Transverse colon (tissue), 4 donors: ENCODE results near the gene ABTB2. TPM values are rescaled to one million over a fixed set of nuclear protein-coding genes. Genes with fewer than 3 reads are reported as not detected.

Experiments used
- DNase-seq: peaks from one replicate; pipeline ENCODE4 v3.0.0-alpha.2; 2019
- H3K27ac ChIP-seq, 4 donors: fragments of 200-600 bp; sonication (generic); 2 replicates each; pipeline ENCODE4 v1.5.1; 2016 to 2018; ENCODE audit warnings: inconsistent platforms in 4 of 4
- H3K27me3 ChIP-seq: fragments of 200-600 bp; sonication (generic); 2 replicates; pipeline ENCODE4 v1.5.1; 2017; ENCODE audit warnings: inconsistent platforms
- H3K36me3 ChIP-seq, 4 donors: fragments of 200-600 bp; sonication (generic); 2 replicates each; pipeline ENCODE4 v1.5.1; 2017 to 2019; ENCODE audit warnings: inconsistent platforms in 4 of 4
- H3K4me1 ChIP-seq, 4 donors: fragments of 200-600 bp; sonication (generic); 2 replicates each; pipeline ENCODE4 v1.5.1; 2017 to 2020; ENCODE audit warnings: inconsistent platforms in 4 of 4
- H3K4me3 ChIP-seq, 4 donors: fragments of 200-600 bp; sonication (generic); 1 replicate in 1 of 4; 2 replicates in 3 of 4; pipeline versions ENCODE4 v1.5.1 to v1.6.1; 2017 to 2019; ENCODE audit warnings: inconsistent platforms in 4 of 4
- H3K9me3 ChIP-seq, 2 donors: fragments of 200-600 bp; sonication (generic); 2 replicates each; pipeline ENCODE4 v1.5.1; 2017 to 2019; ENCODE audit warnings: inconsistent platforms in 2 of 2
- EP300 ChIP-seq: sonication (generic); formaldehyde crosslinking; IDR thresholded peaks from one replicate; pipeline ENCODE4 v1.6.1; 2017; ENCODE audit warnings: antibody characterized with exemption, low read depth
- POLR2A ChIP-seq: fragments of 450-650 bp; IDR thresholded peaks from one replicate; pipeline ENCODE4 v1.6.1; 2016; ENCODE audit warnings: antibody characterized with exemption, mild to moderate bottlenecking, moderate library complexity
- POLR2AphosphoS5 ChIP-seq, 3 donors: sonication (generic); formaldehyde crosslinking; IDR thresholded peaks; one replicate each; pipeline ENCODE4 v1.6.1; 2016; ENCODE audit warnings: antibody characterized with exemption in 3 of 3
- WGBS, 2 donors: methylation state at CpG; one replicate each; pipeline ENCODE4 v1.1.5; 2018; ENCODE audit warnings: low coverage in 1 of 2; 5-methylcytosine and 5-hydroxymethylcytosine counted together
- in situ Hi-C, 4 donors: fragments of 200-750 bp; cut with MboI; loops; one replicate each; pipeline versions ENCODE4 v1.15.0 to v1.15.1; 2017; ENCODE audit warnings: low sequenced_read_pairs in 3 of 4, low pct_ligation_motif_present in 1 of 4, low pct_unique_long_range_greater_than_20kb in 1 of 4
- intact Hi-C: fragments of 100-400 bp; cut with DNase I; formaldehyde crosslinking; loops from one replicate; pipeline ENCODE4 v1.15.1; 2023; ENCODE audit warnings: low total_unique reads
- total RNA-seq, 4 donors: library from RNA; depleted of rRNA; stranded (reverse); fragments of >200 nt; gene quantifications; one replicate each; pipeline ENCODE4 v1.1.0, GENCODE V29; 2016
- TF ChIP-seq, protein P1 (sequence below), 5 experiments: fragments of 200-600 bp in 3 of 5; fragments of 450-650 bp in 2 of 5; sonication (generic) in 3 of 5; IDR thresholded peaks; 1 replicate in 2 of 5; 2 replicates in 3 of 5; pipeline ENCODE4 v1.5.1; 2016 to 2017; ENCODE audit warnings: antibody characterized with exemption in 5 of 5, inconsistent platforms in 3 of 5, mild to moderate bottlenecking in 2 of 5, moderate library complexity in 1 of 5

ABTB2 gene
- total RNA-seq, 4 donors from 2014 or later: 0.60 to 41.9 (median 20.7) TPM

DNA sequence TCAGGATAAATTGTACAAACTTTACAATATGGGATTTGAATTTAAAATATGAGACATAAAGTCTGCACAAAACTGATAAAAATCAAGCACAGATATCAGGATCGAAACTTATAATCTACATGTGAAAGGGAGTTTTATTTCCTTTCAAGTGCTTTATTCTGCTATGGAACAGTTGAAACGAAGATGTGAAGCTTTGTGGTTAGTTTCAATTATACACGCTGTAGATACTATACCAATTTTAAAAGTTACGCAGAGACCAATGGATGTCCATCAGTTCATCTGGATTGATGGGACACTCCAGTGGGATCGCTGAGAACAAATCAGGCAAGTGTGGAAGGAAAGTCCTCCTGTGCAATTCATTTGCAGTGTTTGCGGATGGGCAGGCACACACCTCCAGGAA, 46.5 kb upstream of the ABTB2 start:
- in situ Hi-C loops (no loop called here), intact Hi-C loops (no loop called here)
- TF ChIP-seq, protein P1, sequence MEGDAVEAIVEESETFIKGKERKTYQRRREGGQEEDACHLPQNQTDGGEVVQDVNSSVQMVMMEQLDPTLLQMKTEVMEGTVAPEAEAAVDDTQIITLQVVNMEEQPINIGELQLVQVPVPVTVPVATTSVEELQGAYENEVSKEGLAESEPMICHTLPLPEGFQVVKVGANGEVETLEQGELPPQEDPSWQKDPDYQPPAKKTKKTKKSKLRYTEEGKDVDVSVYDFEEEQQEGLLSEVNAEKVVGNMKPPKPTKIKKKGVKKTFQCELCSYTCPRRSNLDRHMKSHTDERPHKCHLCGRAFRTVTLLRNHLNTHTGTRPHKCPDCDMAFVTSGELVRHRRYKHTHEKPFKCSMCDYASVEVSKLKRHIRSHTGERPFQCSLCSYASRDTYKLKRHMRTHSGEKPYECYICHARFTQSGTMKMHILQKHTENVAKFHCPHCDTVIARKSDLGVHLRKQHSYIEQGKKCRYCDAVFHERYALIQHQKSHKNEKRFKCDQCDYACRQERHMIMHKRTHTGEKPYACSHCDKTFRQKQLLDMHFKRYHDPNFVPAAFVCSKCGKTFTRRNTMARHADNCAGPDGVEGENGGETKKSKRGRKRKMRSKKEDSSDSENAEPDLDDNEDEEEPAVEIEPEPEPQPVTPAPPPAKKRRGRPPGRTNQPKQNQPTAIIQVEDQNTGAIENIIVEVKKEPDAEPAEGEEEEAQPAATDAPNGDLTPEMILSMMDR (IDR thresholded peaks at IDR 0.05): no peak
- TF ChIP-seq EP300: no peak
- no peak for TF ChIP-seq POLR2A
- TF ChIP-seq POLR2AphosphoS5 (IDR thresholded peaks at IDR 0.05): no peak
- no peaks in the 10 kb centered on the region for H3K36me3 ChIP-seq
- H3K4me3 ChIP-seq: no peak overlapping the region
- H3K27ac ChIP-seq: no peak overlapping the region
- H3K4me1 ChIP-seq: no peaks in the 10 kb centered on the region
- DNase-seq: no peak
- 81 to 87% methylated on average over 6 of the region's 6 CpGs for WGBS, 2 donors
- H3K27me3 ChIP-seq: peaks cover 19% of the 10 kb centered on the region
- H3K9me3 ChIP-seq: no peaks in the 10 kb centered on the region

DNA sequence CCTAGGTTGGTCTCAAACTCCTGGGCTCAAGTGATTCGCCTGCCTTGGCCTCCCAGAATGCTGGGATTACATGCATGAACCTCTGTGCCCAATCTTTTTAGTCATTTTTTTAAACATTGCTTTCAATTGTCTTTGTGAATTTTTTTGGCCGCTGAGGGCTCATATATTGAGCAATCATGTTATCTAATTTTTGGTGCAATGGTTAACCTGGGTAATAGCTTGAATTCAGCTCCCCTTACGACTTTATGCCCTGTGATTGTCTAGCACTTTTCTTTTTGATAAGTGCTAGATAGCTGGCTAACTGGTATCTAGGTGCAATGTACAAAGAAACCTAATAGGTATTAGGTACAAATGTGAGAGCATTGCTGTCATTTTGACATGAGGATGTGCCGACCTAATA, 45.6 kb upstream of the ABTB2 start:
- Histone ChIP-seq H3K9me3 (no peaks in the 10 kb centered on the region), H3K36me3 (no peaks in the 10 kb centered on the region), H3K4me1 (no peaks in the 10 kb centered on the region), H3K27ac (no peak overlapping the region), H3K4me3 (no peak overlapping the region), H3K27me3 (peaks cover 19% of the 10 kb centered on the region)
- TF ChIP-seq POLR2AphosphoS5 (IDR thresholded peaks at IDR 0.05): no peak
- TF ChIP-seq, protein P1 (IDR thresholded peaks at IDR 0.05): no peak
- 44 to 71% methylated on average over 3 to 4 of the region's 4 CpGs for WGBS, 2 donors
- in situ Hi-C loops: no loop called here
- intact Hi-C loops: no loop called here
- DNase-seq: no peak

- intact Hi-C loops (no loop called here), in situ Hi-C loops (loop anchor here in 2 of 4 donors (25.0 kb wide), 2 partner anchors 89 to 561 kb away; no protein-coding TSS in a partner anchor)
- Histone ChIP-seq H3K27ac (no peak overlapping the region), H3K27me3 (no peaks in the 10 kb centered on the region), H3K9me3 (peaks cover 0 to 6% of the 10 kb centered on the region in 2 donors), H3K4me1 (no peaks in the 10 kb centered on the region), H3K4me3 (no peak overlapping the region), H3K36me3 (no peaks in the 10 kb centered on the region)
- WGBS, 2 donors: 75 to 83% methylated on average over 2 of the region's 2 CpGs
- no peak for DNase-seq
- TF ChIP-seq, protein P1 (IDR thresholded peaks at IDR 0.05): no peak
- TF ChIP-seq EP300 (no peak), POLR2AphosphoS5 (IDR thresholded peaks at IDR 0.05) (no peak), POLR2A (no peak)
Measured at GRCh38 chr11:34397811-34398210, 40.0 kb upstream of the ABTB2 start.

- H3K4me3 ChIP-seq: no peak overlapping the region
- 71 to 75% methylated on average over 1 of the region's 1 CpG for WGBS, 2 donors
- H3K27me3 ChIP-seq: no peaks in the 10 kb centered on the region
- H3K4me1 ChIP-seq: no peaks in the 10 kb centered on the region
- H3K36me3 ChIP-seq: no peaks in the 10 kb centered on the region
- no peak for TF ChIP-seq POLR2AphosphoS5 (IDR thresholded peaks at IDR 0.05)
- TF ChIP-seq POLR2A: no peak
- TF ChIP-seq, protein P1 (IDR thresholded peaks at IDR 0.05): no peak
- no peak for TF ChIP-seq EP300
- H3K27ac ChIP-seq: no peak overlapping the region
- intact Hi-C loops: no loop called here
- in situ Hi-C loops: loop anchor here in 2 of 4 donors (25.0 kb wide), 2 partner anchors 90 to 560 kb away; no protein-coding TSS in a partner anchor
- no peak for DNase-seq
- H3K9me3 ChIP-seq: peaks cover 0 to 6% of the 10 kb centered on the region in 2 donors
Measured at GRCh38 chr11:34397120-34397519, 39.3 kb upstream of the ABTB2 start.
